Measurements from ENCODE around the gene SCMH1. TPM values are rescaled to one million over a fixed set of nuclear protein-coding genes. Genes with fewer than 3 reads are reported as not detected.

Gene SCMH1
- total and polyA plus RNA-seq, 2 of the 4 experiments (the other 2 are of a cell fraction): 9.0 to 19.4 TPM

- BruUV-seq (replicated peaks): no TSS peak
- Histone ChIP-seq H3K14ac (replicated peaks; ENCODE audit: low read depth, low read length) (no peak overlapping the region), H3K4me2 (ENCODE audit: low read depth, low read length) (no peak overlapping the region), H2BK15ac (ENCODE audit: low read depth, low read length) (no peak overlapping the region), H3K9me3 (ENCODE audit: control insufficient read depth, insufficient read depth, low read length) (no peaks in the 10 kb centered on the region), H3K79me1 (ENCODE audit: low read depth in 1 of 2, low read length in 2 of 2) (peaks cover 0 to 7% of the 10 kb centered on the region in 2 experiments; a peak in 1 of 4 replicates), H3K4me1 (ENCODE audit: control insufficient read depth, insufficient read depth, low read length) (peaks cover 9% of the 10 kb centered on the region), H3K9ac (ENCODE audit: low read depth, low read length) (no peak overlapping the region), H3K18ac (ENCODE audit: low read depth, low read length) (no peak overlapping the region), H2BK120ac (ENCODE audit: low read depth, low read length) (no peak overlapping the region), H3K56ac (ENCODE audit: extremely low read depth, insufficient read depth, low read length) (no peak overlapping the region), H4K91ac (ENCODE audit: insufficient read depth, low read depth, low read length) (no peak overlapping the region), H2AFZ (replicated peaks; ENCODE audit: low read length, poor library complexity) (no peak overlapping the region), H2AK9ac (replicated peaks; ENCODE audit: low read depth, low read length, poor library complexity) (no peak overlapping the region), H3K23ac (ENCODE audit: low read depth, low read length) (no peak overlapping the region), H2BK5ac (ENCODE audit: low read depth, low read length, poor library complexity, severe bottlenecking) (no peak overlapping the region), H4K5ac (ENCODE audit: low read depth, low read length) (no peak overlapping the region), H3K9me1 (ENCODE audit: insufficient read depth, low read length) (peaks cover 9% of the 10 kb centered on the region), H2BK20ac (ENCODE audit: low read depth, low read length) (no peak overlapping the region), H3K36me3 (ENCODE audit: control insufficient read depth, insufficient read depth, low read length) (peaks cover 6% of the 10 kb centered on the region), H4K8ac (ENCODE audit: low read depth in 2 of 2, low read length in 2 of 2) (no peak overlapping the region), H3K4ac (ENCODE audit: low read depth, low read length) (no peak overlapping the region), H3K27me3 (ENCODE audit: control insufficient read depth, insufficient read depth, low read length) (no peaks in the 10 kb centered on the region), H3K4me3 (ENCODE audit: insufficient read depth, low read depth, low read length) (no peak overlapping the region), H2AK5ac (ENCODE audit: low read depth, low read length) (no peak overlapping the region), H3K27ac (ENCODE audit: insufficient read depth, low read length) (no peak overlapping the region), H4K20me1 (ENCODE audit: insufficient read depth, low read length) (peaks cover 8% of the 10 kb centered on the region; the same call in 1 of the 2 replicates)
- ChIA-PET POLR2A (ENCODE audit: unreplicated experiment) (no interaction called here), CTCF (interaction anchor here (2.6 kb wide), 1 partner anchor 13 kb away, joined by 8 read pairs; no protein-coding TSS in a partner anchor)
- intact Hi-C loops (cut with micrococcal nuclease): no loop called here
- dilution Hi-C loops (cut with HindIII; ENCODE audit: low sequenced_read_pairs, unreplicated experiment): no loop called here
- ATAC-seq (ENCODE audit: low read depth) (no peak), DNase-seq (no peak)
- no CpG with 5 or more reads among the region's 1 CpG for WGBS, 2 experiments (ENCODE audit: extremely low coverage in 2 of 2, insufficient read length in 1 of 2)
- TF ChIP-seq FOS (IDR thresholded peaks at IDR 0.05; ENCODE audit: low read depth, low read length) (no peak), USF2 (IDR thresholded peaks at IDR 0.05; ENCODE audit: low read depth, low read length) (no peak), MXI1 (IDR thresholded peaks at IDR 0.05; ENCODE audit: borderline replicate concordance, low read depth, low read length) (no peak), ELK1 (IDR thresholded peaks at IDR 0.05; ENCODE audit: borderline replicate concordance, low read depth, low read length) (no peak), RAD21 (IDR thresholded peaks at IDR 0.05; ENCODE audit: low read length) (no peak), MAFK (IDR thresholded peaks at IDR 0.05; ENCODE audit: low read depth, low read length) (no peak), CHD1 (IDR thresholded peaks at IDR 0.05; ENCODE audit: low read depth, low read length) (no peak), CTCF (conservative IDR thresholded peaks at IDR 0.05; ENCODE audit: low read depth, low read length) (no peak), SMC3 (IDR thresholded peaks at IDR 0.05; ENCODE audit: low read depth, low read length) (no peak), RCOR1 (IDR thresholded peaks at IDR 0.05; ENCODE audit: insufficient replicate concordance, low read length) (no peak), RFX5 (IDR thresholded peaks at IDR 0.05; ENCODE audit: low read depth, low read length) (no peak)
- in situ Hi-C loops (cut with MboI; ENCODE audit: low sequenced_read_pairs): no loop called here
Observed at GRCh38 chr1:41110736-41111135, 131.4 kb downstream of the SCMH1 start.

All from IMR-90 (cell line).